ENCODE results near the gene EFHC2.

The EFHC2 gene

DNA sequence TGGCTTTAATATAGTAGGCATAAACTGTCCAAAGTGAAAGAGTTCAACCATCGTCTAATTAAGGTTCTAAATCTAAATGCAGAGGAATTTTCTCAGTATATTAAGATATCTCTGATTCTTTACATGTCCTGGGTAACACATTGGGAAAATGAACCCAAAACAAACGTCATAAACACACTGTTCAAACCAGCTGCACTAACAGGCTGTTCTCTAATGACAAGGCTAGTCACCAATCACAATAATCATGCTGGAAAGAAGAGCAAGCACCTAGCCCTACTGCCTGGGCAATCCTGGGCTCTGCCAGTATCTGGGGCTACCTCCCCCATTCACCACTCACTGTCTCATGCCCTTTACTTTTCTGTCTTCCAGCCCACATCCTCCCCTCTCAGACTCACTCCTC, 107.9 kb downstream of the EFHC2 start:
- Histone ChIP-seq H3K9me3 (ENCODE audit: low read depth, low read length) (no peaks in the 10 kb centered on the region), H3K4me3 (no peak overlapping the region), H3K9ac (ENCODE audit: insufficient read length) (no peak overlapping the region), H3K36me3 (ENCODE audit: insufficient read depth, low read length) (no peaks in the 10 kb centered on the region), H3K27ac (no peak overlapping the region)
- no peak for DNase-seq (ENCODE audit: low read depth, low spot score)
- no peak for TF ChIP-seq EZH2 (IDR thresholded peaks at IDR 0.05)
- no peak for TF ChIP-seq FOXP2 (optimal IDR thresholded peaks at IDR 0.05; ENCODE audit: control extremely low read depth, extremely low read length, insufficient read depth)
- TF ChIP-seq POLR2AphosphoS5 (IDR thresholded peaks at IDR 0.05; ENCODE audit: borderline replicate concordance, low read depth, low read length): no peak

DNA sequence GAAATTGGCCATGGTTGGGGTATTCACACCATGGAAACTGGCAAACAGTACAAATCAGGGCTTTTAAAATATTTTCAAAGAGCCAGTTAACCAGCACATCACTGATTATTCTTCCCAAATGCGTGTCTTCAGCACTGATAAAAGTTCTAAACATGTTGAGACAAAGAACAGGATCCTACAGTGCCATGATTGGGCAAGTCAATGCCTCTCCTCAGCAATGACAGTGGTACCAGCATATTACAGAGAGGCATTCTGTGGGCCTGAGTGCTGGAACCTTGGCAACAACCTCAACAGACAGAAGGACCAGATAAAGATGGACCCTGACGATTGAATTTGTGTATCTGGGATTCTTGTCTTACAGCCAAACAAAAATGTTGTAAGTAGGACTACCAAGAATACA, 108.9 kb downstream of the EFHC2 start:
- DNase-seq (ENCODE audit: low read depth, low spot score): no peak
- Histone ChIP-seq H3K36me3 (ENCODE audit: insufficient read depth, low read length) (no peaks in the 10 kb centered on the region), H3K4me3 (no peak overlapping the region), H3K27ac (no peak overlapping the region), H3K9ac (ENCODE audit: insufficient read length) (no peak overlapping the region), H3K9me3 (ENCODE audit: low read depth, low read length) (no peaks in the 10 kb centered on the region)
- TF ChIP-seq POLR2AphosphoS5 (IDR thresholded peaks at IDR 0.05; ENCODE audit: borderline replicate concordance, low read depth, low read length): no peak
- TF ChIP-seq FOXP2 (optimal IDR thresholded peaks at IDR 0.05; ENCODE audit: control extremely low read depth, extremely low read length, insufficient read depth): no peak
- no peak for TF ChIP-seq EZH2 (IDR thresholded peaks at IDR 0.05)

DNA sequence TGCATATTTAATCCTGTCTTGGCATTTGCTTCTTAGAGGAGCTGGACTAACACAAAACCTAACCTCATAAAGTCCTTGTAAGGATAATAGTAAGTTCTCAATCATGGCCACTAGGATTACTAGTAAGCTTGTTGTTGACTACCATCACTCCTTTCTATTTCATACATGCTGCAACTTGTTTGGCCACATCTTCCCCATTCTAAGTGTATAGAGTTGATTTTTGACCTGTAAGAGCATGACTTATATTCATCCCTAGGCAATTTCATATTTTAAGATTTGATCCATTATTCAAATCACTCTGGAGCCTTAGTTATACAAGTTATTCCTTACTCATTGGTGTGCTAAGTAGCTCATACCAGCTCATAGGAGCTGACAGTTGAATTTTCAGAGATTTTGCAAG, 109.4 kb downstream of the EFHC2 start:
- Histone ChIP-seq H3K27ac (no peak overlapping the region), H3K36me3 (ENCODE audit: insufficient read depth, low read length) (no peaks in the 10 kb centered on the region), H3K9me3 (ENCODE audit: low read depth, low read length) (no peaks in the 10 kb centered on the region), H3K4me3 (no peak overlapping the region), H3K9ac (ENCODE audit: insufficient read length) (no peak overlapping the region)
- no peak for TF ChIP-seq POLR2AphosphoS5 (IDR thresholded peaks at IDR 0.05; ENCODE audit: borderline replicate concordance, low read depth, low read length)
- TF ChIP-seq FOXP2 (optimal IDR thresholded peaks at IDR 0.05; ENCODE audit: control extremely low read depth, extremely low read length, insufficient read depth): no peak
- TF ChIP-seq EZH2 (IDR thresholded peaks at IDR 0.05): no peak
- DNase-seq (ENCODE audit: low read depth, low spot score): no peak

DNA sequence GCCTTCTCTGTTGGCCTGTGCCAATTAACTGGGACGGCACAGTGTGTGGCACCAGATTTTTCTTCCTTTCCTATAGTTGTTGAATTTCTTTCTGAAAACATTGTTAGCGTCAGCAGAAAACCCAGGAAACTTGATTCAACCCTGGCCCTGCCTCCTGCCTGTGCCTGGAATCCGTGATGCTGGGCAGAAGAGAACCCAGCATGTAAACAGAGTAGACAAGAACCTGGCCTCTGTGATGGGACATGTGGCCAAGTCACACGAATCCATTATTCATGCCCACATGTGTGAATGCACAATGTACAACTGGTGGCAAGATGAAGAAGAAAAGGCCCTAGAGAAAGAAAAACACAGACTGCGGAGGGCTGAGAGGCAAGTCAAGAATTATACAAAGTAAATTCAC, 111.4 kb downstream of the EFHC2 start:
- no peak overlapping the region for H3K4me3 ChIP-seq
- TF ChIP-seq FOXP2 (optimal IDR thresholded peaks at IDR 0.05; ENCODE audit: control extremely low read depth, extremely low read length, insufficient read depth): no peak
- no peak for TF ChIP-seq EZH2 (IDR thresholded peaks at IDR 0.05)
- no peak for TF ChIP-seq POLR2AphosphoS5 (IDR thresholded peaks at IDR 0.05; ENCODE audit: borderline replicate concordance, low read depth, low read length)
- no peak overlapping the region for H3K27ac ChIP-seq
- H3K9ac ChIP-seq (ENCODE audit: insufficient read length): no peak overlapping the region
- no peak for DNase-seq (ENCODE audit: low read depth, low spot score)
- H3K9me3 ChIP-seq (ENCODE audit: low read depth, low read length): no peaks in the 10 kb centered on the region
- no peaks in the 10 kb centered on the region for H3K36me3 ChIP-seq (ENCODE audit: insufficient read depth, low read length)

DNA sequence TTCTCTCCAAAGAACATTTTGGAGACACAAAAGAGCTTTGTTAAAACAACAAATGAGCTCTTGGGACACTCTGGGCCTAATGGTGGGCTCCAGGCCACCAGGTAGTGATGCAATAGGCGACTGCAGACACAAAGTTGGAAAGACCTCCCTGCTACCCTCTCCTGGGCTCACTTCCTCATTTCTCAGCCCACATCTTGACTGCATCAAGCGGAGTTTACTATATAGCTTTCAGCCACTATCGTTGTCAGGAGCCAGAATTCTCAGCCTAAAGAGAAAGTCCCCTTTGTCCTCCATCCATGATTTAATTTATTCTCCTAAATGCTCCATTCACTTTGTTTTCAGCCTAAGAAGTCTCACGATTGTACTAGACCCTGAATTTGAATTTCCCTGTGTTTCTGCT, 114.9 kb downstream of the EFHC2 start:
- no peak overlapping the region for H3K4me3 ChIP-seq
- TF ChIP-seq EZH2 (IDR thresholded peaks at IDR 0.05): no peak
- no peak for TF ChIP-seq FOXP2 (optimal IDR thresholded peaks at IDR 0.05; ENCODE audit: control extremely low read depth, extremely low read length, insufficient read depth)
- TF ChIP-seq POLR2AphosphoS5 (IDR thresholded peaks at IDR 0.05; ENCODE audit: borderline replicate concordance, low read depth, low read length): no peak
- DNase-seq (ENCODE audit: low read depth, low spot score): no peak
- H3K9me3 ChIP-seq (ENCODE audit: low read depth, low read length): no peaks in the 10 kb centered on the region
- no peak overlapping the region for H3K9ac ChIP-seq (ENCODE audit: insufficient read length)
- H3K27ac ChIP-seq: no peak overlapping the region
- no peaks in the 10 kb centered on the region for H3K36me3 ChIP-seq (ENCODE audit: insufficient read depth, low read length)

DNA sequence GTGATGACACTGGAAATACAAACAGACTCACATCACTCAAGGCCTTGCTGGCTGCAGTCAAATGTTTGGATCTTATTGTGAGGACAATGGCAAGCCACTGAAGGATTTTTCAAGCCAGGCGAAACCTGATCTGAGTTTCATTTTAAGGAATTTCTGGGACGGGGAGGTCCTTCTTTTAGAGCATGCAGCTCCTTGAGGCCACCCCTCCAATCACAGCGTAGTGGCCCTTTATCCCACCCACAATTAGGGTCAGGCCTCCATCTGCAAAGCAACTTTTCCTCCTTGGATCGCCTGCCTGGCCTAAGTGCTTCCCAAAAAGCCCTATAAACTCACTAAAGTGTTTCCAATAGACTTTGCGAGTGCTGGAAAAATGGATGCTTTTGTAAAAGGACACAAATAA, 115.5 kb downstream of the EFHC2 start:
- no peak overlapping the region for H3K4me3 ChIP-seq
- no peak overlapping the region for H3K27ac ChIP-seq
- no peak for DNase-seq (ENCODE audit: low read depth, low spot score)
- H3K9ac ChIP-seq (ENCODE audit: insufficient read length): no peak overlapping the region
- no peak for TF ChIP-seq POLR2AphosphoS5 (IDR thresholded peaks at IDR 0.05; ENCODE audit: borderline replicate concordance, low read depth, low read length)
- TF ChIP-seq FOXP2 (optimal IDR thresholded peaks at IDR 0.05; ENCODE audit: control extremely low read depth, extremely low read length, insufficient read depth): no peak
- no peak for TF ChIP-seq EZH2 (IDR thresholded peaks at IDR 0.05)
- no peaks in the 10 kb centered on the region for H3K36me3 ChIP-seq (ENCODE audit: insufficient read depth, low read length)
- no peaks in the 10 kb centered on the region for H3K9me3 ChIP-seq (ENCODE audit: low read depth, low read length)

DNA sequence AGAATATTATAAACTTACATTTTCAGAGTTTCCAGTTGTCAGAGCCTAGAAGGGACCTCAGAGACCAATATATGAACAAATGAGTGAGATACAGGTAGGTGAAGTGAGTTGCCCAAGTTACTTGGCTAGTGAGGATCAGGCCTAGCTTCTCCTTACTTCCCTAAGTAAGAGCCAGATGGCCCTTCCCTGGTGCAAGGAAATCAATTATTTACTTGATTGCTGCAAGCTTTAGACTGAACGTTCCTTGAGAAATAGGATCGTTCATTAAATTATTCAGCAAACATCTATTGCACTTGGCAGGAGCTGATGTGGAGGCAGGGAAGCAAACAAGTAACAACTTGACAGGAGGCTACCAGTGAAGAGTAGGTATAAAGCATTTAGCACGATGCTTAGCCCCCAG, 117.8 kb downstream of the EFHC2 start:
- no peak for DNase-seq (ENCODE audit: low read depth, low spot score)
- Histone ChIP-seq H3K9me3 (ENCODE audit: low read depth, low read length) (no peaks in the 10 kb centered on the region), H3K36me3 (ENCODE audit: insufficient read depth, low read length) (no peaks in the 10 kb centered on the region), H3K9ac (ENCODE audit: insufficient read length) (no peak overlapping the region), H3K4me3 (no peak overlapping the region), H3K27ac (no peak overlapping the region)
- TF ChIP-seq POLR2AphosphoS5 (IDR thresholded peaks at IDR 0.05; ENCODE audit: borderline replicate concordance, low read depth, low read length) (no peak), EZH2 (IDR thresholded peaks at IDR 0.05) (no peak), FOXP2 (optimal IDR thresholded peaks at IDR 0.05; ENCODE audit: control extremely low read depth, extremely low read length, insufficient read depth) (no peak)

DNA sequence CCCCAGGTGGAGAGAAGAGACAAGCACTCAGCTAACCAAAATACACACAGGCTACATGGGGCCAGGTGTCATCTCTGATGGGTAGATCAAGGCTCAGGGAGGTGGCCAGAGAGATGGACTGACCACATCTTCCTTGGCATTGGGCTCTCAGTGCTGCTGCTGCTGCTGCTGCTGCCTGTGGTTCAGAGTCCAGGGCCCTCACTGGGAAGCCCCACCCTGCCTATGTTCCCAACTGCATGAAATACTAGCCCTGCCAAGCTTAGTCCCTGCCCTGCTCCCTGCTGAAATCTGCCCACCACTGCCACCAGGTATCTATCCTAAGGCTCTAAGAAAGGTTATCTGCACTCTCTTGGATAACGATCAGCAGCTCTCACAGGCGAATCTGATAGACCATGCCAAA, 118.7 kb downstream of the EFHC2 start:
- no peak overlapping the region for H3K4me3 ChIP-seq
- no peak overlapping the region for H3K27ac ChIP-seq
- H3K9ac ChIP-seq (ENCODE audit: insufficient read length): no peak overlapping the region
- TF ChIP-seq EZH2 (IDR thresholded peaks at IDR 0.05): no peak
- no peak for TF ChIP-seq FOXP2 (optimal IDR thresholded peaks at IDR 0.05; ENCODE audit: control extremely low read depth, extremely low read length, insufficient read depth)
- H3K9me3 ChIP-seq (ENCODE audit: low read depth, low read length): no peaks in the 10 kb centered on the region
- DNase-seq (ENCODE audit: low read depth, low spot score): no peak
- H3K36me3 ChIP-seq (ENCODE audit: insufficient read depth, low read length): no peaks in the 10 kb centered on the region

DNA sequence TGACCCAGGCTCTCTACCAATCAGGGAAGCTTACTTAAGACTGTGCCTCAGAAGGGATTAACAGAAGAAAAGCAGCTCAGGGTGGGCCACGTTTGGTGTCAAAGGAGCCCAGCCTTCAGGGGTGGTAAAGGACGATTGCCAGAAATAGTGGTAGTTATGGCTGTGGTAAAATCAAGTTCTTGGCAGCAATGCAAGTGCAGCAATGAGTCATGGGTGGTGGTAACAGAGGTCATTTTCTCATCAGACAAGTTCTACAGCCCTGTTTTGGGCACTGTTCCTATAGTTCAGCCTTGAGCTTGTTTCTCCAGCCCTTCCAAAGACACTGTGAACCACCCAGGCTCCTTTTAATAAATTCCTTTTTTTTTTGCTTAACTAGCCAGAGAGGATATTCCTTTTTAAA, 120.3 kb downstream of the EFHC2 start:
- Histone ChIP-seq H3K36me3 (ENCODE audit: insufficient read depth, low read length) (no peaks in the 10 kb centered on the region), H3K9ac (ENCODE audit: insufficient read length) (no peak overlapping the region), H3K9me3 (ENCODE audit: low read depth, low read length) (no peaks in the 10 kb centered on the region), H3K4me3 (no peak overlapping the region), H3K27ac (no peak overlapping the region)
- no peak for DNase-seq (ENCODE audit: low read depth, low spot score)
- TF ChIP-seq POLR2AphosphoS5 (IDR thresholded peaks at IDR 0.05; ENCODE audit: borderline replicate concordance, low read depth, low read length): no peak
- TF ChIP-seq FOXP2 (optimal IDR thresholded peaks at IDR 0.05; ENCODE audit: control extremely low read depth, extremely low read length, insufficient read depth): no peak
- no peak for TF ChIP-seq EZH2 (IDR thresholded peaks at IDR 0.05)
